NCI-H1417 (cell line): ENCODE data around the gene CD164L2.

Experiments used
- DNase-seq, 3 experiments: peaks; one replicate each; lab custom pipeline; 2025; lab: John Stamatoyannopoulos, UW

CD164L2 gene

DNA sequence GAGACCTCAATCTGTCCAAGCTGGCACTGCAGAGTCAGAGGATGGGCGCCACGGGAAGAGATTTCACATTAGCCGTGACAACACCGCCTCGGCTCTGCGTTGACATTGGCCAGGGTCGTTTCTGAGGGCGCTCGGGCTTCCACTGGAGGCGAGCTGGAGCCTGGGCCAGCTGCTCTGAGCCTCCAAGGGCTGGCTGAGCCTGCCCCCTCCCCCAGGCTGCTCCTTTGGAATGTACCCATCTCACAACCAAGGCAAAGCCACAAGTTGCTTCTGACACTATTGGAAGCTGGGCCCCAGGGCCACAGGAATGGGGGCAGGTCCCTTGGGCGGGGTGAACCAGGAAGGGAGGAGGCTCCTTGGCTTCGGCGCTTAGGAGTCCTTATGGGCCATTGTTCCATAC is 21.9 kb upstream of the CD164L2 start:
- DNase-seq = no peak

DNA sequence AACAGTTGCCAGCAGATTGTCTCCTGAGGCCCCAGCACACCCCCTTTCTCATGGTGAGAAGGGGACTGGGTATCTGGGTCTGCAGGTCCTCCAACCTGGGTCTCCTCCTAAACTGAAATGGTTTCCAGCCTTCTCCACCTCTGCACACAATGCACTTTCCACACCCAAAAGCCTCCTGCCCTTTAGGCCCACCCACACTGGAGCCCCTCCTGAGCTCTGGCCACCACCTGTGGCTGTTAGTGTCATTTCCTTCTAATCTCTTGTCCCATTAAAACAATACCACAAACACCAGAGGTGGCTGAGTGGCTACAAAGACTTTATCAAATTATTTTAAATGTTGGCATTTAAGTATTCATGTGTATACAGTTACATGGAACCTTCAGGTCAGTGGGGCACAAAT is 20.8 kb upstream of the CD164L2 start:
- no peak for DNase-seq

DNA sequence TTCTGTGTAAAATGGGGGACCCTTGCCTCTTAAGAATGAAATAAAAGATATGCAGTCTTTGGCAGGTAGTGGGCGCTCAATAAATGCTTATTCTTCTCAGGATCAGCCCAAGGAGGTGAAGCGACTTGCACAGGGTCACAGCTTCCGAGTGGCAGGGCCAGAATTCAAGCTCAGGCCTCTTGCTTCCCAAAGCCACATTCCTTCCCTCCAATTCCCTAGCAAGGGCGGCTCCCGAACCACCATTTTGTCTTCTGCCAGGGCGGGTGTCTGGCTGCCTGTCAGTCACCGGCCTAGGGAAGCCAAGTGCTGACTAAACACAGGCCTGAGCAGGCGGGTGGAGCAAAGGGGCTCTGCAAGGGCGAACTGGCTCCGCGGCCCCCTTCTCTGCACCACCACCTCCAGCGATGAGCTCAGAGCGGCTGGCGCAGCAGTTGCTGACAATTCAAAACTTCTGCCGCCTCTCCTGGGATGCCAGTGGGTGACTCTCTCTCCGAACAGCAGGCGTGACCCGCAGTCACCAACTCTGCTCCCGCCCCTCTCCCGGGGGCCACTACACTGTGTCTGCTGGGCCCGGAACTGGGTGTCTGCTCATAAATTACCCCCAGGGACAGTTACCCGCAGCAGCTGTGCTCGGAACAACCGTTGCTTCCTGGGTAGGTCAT is 20.1 kb upstream of the CD164L2 start:
- DNase-seq = no peak

DNA sequence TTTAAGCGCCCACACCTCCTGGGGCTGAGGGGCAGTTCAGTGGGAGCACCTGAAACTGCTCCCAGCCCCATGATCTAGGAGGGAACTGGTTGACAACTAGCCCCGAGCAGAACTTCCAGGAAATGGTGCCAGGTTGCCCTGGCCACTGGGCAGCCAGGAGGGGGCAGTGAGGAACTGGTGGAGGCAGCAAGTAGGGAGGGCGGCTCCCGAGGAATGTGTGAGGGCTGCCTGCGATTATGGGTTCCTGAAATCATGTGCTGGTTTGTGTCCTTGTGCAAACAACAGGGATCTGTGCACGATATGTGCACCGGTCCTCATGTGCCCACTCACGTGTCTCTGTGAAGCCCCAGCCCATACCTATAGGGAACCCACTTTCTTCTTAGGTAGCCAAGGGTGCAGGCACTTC is 19.2 kb upstream of the CD164L2 start:
- no peak for DNase-seq

DNA sequence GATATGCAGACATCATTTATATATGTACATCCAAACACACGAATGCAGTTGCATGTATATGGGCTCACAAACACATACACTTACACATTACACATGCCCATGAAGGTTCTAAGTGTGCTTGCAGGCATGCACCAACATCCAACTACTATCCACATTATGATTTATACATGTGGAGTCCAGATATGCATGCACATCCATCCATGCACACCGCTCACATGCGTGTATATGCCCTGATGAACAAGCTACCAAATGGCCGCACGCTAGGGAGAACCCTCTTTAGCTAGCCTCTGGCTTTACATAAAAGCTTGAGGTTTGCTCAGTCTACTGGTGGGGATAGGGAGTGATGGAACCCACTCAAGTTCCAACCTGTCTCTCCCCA is 17.8 kb upstream of the CD164L2 start:
- no peak for DNase-seq

DNA sequence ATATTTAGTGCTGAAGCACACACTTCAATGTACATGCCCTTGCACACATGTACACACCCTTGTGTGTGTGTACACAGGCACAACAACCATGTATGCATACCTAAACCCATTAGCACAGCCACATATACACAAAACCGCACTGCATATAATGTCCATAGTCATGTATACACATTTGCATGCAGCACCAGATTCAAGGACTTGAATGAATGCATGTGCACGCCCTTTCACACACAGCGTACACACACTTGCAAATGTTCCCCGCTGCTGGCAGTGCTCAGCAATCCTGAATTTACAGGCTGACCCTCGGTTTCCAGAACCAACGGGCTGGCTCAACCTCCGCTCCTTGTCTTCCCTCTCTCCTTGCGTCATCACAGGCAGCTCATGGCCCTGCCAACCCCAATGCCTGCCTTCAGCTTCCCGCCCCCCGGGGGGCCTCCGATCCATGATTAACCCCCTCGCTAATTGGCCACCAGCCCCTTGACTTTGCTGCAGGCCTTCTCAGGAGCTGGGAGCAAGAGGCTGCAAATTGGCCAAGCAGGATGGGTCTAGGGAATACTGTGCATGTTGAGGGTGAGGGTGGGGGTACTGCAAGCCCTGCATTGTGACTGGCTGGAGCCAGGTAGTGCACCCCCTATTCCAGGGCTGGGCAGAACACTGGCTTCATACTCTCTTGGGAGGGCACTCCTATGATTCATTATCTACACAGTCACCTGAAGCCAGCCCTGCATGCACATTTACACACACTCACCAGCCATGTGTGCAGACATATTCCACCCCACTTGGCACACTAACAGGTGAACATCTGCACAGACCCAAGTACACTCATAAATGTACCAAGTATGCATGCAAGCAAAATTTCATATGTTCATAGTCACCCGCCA is 17.2 kb upstream of the CD164L2 start:
- no peak for DNase-seq

DNA sequence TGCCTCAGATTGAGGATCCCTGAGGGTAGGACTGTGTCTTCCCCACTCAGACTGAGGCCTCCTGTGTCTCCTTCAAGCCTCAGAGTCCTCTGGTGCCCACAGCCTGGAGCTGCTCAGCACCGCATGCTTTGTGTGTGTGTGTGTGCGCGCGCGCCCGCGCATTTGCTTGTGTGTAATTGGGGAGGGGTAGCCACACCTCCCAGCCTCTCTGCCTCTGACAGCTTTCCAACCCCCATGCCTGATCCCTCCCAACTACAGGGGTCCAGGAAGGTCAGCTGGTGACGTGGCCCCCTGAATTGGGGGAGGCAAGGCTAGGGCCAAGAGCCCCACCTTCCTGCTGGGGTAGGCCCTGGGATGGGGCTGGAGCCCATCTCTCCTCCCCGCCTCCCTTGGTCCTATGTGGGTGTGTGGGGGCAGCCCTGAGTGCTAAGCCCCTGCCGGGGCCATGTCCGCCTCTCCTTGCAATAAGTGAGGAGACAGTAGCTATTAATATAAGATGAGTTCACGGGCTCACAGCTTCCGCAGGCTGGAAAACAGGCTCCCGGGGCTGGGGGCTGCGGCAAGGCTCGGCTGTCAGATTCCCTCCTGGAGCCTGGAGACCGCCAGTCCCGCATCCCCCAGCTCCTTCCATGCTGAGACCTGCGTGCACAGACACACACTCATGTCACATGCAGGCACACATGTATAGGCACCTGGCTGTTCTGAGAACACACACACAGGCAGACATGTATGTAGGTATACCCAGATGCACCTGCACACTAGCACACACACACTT is 16.3 kb upstream of the CD164L2 start:
- peak in 2 of 3 experiments; percentile 21 to 46 for DNase-seq

DNA sequence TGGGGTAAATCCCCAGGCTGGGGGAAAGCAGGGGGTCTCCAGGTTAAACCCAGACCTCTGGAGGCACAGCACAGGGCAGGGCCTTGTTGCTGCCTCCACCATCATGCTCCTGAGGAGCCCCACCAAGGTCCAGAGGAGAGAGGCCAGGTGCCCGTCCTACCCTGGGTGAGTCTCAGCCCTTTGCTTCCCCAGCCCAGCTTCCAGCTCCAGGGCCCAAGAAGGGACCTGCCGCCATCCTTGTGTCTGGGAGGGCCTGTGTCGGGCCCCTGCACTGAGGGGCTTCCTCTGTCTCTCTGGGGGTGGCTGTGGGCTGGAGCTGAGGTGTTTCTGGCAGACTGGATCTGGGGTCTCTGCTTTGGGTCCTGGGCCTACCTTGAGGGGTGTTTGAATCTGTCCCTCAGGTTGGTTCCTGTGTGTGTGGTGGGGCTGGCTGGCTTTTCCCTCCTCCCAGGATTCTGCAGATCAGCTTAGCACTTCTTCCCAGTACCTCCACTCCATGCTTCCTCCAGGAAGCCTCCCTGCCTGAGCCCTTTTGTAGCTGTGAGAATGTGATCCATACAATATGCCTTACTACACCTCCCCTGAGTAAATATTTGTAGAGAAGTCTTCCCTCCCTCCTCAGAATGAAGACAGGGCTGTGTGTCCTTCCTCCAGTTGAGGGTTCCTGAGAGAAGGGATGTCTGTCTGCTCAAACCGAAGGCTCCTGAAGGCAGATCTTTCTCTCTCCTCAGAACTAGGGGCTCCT is 15.4 kb upstream of the CD164L2 start:
- no peak for DNase-seq

DNA sequence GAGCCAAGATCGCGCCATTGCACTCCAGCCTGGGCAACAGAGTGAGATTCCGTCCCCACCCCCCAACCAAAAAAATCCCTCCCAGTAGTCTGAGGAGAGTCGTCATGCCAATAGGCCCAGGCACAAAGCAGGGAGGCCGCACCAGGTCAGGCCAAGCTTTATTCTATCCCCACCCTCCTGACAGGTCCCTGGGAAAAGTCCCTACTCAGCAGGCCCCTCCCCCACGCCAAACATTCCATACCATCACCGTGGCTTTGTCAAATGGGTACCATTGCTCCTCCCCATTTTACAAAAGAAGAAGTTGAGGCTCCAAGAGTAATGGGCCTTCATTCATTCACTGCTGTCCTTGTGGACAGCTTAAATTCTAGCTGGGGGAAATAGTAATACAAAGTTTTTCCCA is 14.6 kb upstream of the CD164L2 start:
- DNase-seq = no peak

DNA sequence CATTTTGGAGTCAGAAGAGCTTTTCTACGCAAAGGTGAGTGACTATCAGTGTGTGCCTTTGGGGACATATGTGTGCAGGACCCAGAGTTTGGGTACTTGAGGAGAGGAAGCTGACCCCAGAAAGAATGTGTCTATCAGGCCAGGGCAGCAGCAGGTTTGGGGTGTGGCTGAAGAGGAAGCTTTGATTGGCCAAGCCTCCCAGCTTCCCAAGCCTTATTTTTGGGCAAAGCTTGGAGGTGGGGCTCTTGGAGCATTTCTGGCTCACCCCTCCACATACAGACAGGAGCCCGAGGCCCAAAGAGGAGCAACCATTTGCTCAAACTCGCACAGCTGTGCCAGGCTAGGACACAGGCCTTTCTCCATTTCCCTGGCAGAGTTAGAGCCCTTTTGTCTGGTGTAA is 14.0 kb upstream of the CD164L2 start:
- no peak for DNase-seq

DNA sequence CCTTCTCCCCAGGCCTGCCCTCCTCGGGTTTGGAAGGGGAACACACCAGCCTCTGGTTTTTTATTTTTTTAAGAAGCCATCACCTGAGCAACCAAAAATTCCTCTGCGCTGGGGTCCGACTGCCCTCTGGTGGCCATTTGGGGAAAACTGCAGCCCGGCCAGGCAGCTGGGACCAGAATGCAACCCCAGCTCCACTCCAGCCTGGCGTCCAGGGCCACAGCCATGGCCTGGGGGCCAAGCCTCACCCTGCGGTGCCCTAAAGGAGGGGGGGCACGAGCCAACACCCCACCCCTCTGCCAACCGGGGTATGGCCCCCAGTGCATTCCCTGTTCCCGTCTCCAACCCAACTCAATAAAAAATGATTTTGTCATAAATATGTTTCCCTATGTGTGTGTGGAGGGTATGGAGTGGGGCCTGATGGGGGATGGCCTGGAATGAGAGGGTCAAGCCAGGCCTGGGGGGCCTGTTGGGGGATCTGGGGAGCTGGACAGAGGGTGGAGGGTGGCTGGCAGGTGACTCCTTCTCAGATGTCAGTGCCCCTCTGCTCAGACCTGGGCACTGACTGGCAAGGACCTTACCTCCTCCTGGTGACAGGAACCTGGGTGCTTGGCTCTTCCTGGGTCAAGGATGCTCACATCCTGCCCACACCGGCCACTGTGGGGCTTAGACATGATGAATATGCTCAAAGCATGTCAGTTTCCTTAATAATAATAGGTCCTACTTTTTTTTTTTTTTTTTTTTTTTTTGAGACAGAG is 12.5 kb upstream of the CD164L2 start:
- peak; percentile 52 to 78 (median 73) for DNase-seq

DNA sequence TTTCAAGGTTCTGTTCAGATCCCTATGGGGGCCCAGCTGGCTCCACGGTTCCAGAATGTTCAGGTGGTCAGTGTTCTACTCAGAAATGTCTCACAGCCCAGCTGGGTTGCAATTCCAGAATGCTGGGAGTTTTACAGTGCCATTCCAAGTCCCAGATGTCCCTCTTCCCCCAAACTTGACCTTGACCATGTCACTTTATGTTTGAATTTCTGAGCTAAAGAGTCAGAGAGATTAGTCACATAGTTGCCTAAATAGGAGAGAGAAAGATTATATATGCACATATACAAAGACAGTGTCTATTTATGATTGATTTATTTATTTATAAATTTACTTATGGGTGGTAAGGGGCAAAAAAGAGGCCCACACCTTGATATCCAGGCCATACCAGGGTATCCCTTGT is 11.8 kb upstream of the CD164L2 start:
- no peak for DNase-seq

DNA sequence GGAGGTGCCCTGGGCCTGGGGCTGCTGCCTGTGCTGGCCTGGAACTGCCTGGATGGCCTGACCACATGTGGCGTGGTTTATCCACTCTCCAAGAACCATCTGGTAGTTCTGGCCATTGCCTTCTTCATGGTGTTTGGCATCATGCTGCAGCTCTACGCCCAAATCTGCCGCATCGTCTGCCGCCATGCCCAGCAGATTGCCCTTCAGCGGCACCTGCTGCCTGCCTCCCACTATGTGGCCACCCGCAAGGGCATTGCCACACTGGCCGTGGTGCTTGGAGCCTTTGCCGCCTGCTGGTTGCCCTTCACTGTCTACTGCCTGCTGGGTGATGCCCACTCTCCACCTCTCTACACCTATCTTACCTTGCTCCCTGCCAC is 11.1 kb upstream of the CD164L2 start:
- DNase-seq = no peak

DNA sequence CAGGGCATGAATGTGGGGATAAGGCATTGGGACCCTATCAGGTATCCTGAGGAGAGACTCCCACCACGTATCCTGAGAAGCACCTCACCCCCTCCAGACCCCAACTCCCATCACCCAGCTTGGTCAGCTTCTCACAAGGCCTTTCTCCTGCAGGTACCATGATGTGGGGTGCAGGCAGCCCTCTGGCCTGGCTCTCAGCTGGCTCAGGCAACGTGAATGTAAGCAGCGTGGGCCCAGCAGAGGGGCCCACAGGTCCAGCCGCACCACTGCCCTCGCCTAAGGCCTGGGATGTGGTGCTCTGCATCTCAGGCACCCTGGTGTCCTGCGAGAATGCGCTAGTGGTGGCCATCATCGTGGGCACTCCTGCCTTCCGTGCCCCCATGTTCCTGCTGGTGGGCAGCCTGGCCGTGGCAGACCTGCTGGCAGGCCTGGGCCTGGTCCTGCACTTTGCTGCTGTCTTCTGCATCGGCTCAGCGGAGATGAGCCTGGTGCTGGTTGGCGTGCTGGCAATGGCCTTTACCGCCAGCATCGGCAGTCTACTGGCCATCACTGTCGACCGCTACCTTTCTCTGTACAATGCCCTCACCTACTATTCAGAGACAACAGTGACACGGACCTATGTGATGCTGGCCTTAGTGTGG is 10.6 kb upstream of the CD164L2 start:
- DNase-seq = no peak

DNA sequence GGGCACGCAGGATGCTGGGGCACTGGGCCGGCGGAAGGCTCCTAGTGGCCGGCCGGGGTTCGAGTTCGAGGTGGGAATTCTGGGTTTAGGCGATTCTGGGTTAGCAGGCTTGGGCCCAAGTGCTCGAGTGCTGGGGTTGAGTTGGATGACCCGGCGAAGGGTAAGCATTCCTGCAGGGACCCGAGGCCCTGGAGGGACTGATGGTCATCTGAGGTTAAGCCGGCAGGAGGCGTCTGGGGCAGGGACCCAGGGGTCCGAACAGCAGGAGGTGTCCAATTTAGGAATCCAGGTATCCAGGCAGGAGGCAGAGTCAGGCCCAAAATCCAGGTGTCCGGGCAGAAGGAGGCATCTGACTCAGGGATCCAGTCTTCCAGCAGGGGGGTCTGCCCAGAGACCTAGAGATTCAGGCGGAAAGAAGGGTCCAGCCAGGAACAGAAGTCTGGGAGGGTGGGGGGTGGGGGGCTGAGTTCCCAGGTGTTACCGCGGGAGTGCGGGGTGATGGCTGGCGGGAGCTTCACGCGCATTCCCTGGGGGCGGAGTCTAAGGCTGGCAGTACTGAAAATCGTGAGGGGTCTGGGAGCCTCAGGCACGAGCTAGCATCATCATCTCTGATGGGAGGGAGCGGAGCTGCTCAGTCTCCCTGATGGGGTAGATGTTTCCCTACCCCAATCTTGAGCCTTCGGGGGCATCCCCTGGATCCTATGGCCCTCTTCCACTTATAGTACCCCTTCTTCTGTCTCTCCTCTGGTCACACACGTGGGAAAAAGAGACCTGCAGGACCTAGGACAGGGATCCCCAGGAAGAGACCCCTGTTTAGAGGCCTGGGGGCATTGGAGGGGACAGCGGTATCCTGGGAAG is 9.9 kb upstream of the CD164L2 start:
- DNase-seq = peak in 2 of 3 experiments; percentile 56 to 60

DNA sequence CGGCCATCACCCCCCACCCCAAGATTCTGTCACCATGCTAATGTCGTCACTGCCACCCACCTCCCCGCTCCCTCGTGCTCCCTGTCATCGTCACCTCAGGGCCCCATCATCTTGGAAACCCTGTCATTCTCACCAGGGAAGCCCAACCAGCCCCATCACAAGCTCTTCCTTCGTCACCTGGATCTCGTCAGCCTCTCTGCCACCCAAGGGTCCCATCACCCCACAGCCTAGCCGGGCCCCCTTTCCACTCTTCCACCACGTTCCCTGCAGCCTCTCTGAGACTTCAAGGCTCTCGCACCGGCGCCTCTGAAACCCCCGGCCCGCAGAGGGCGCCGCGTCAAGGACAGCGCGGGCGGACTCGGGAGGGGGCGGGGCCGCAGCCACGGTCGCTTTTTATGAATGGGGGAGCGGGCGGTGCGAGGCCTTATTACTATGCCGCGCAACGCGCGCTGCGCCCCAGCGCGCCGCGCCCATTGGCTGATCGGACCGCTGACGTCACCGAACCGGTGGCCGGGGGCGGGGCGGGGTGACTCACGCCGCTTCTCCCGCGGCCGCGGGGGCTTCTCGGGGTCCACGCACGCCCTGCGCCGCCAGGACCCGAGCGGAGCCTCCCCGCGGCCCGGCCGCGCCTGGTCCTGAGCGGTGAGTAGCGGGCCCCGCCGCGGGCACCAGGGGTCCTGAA is 9.1 kb upstream of the CD164L2 start, which contains the start of gene GPR3:
TSS of gene GPR3 (plus strand) at position 527 of the 682 bp plus-strand sequence. CDS start 1,177 bp downstream, outside the sequence.
- peak; percentile 89 to 93 (median 92) for DNase-seq

DNA sequence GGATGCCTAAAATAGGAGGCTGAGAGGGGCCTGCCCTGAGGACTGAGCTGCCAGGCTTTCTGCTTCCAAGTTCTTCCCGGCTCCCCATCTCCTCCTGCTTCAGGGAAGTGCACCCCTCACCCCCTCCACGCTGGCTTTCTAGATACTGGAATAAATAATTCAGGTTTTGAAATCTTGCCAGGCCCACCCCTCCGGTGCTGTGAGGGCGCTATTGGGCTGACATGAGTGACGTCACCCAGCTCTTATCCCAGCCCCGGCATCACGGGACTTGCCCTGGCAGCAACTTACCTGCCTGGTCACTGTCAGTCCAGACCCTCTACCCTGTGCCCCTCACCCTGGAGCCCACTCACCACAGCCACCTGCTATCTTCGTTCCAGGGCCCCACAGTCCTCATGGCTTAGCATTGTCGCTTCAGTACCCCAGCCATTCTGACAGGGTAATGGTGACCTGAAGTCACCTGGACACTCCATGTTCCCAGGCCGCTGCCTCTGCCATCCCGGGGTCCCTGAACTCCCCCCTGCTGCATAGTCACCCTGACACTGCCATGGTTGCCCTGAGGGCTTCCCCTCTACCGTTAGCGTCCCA is 8.5 kb upstream of the CD164L2 start:
- no peak for DNase-seq

DNA sequence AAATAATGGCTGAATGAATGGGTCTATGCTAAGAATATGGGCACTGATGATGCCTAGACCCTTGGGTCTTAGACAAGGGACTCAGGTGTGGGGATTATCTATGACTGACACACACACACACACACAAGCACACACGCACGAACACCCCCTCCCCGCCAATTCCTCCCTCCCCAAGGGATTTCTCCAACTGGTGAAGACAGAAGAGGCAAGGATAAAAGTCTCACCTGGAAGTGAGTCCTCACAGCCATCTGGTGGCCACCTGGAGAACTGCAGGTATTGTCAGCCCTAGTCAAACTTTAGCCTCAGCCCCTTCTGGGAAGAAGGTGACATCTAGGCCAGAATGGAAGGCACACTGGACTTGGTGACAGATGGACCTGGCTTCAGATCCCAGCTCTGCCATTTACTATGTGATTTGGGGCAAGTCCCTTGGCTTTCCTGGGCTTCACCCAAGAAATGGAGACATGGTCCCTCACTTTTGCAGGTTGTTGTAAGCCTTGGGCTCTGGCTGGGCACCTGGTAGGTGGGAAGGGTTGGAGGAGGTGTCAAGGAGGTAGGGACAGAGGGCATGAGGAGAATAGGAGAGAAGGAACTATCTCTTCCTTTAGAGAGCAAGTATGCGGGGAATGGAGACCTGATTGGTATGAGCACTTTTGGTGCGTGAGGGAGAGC is 5.3 kb upstream of the CD164L2 start:
- DNase-seq = peak; percentile 58 to 82 (median 80)
